Fibroblast of lung (primary cell): Measurements from ENCODE around the gene MSH3. TPM values are rescaled to one million over a fixed set of nuclear protein-coding genes. Genes with fewer than 3 reads are reported as not detected.
A peak's percentile ranks its signal among the peaks of the same experiment; 100 is the strongest.
"Not testable (repeated sequence)": the region's sequence is repeated elsewhere in the genome, so short reads cannot be mapped to it uniquely, and the experiment has no call there.

Experiments
- DNase-seq, 2 donors: peaks; one replicate each; pipeline versions ENCODE4 v3.0.0 to v3.0.0-alpha.2; 2010; ENCODE audit warnings: low read depth in 2 of 2
- H2AFZ ChIP-seq: 2 replicates; pipeline ENCODE4 v1.5.1; 2012; ENCODE audit warnings: low read length, control low read depth, inconsistent platforms
- H3K27ac ChIP-seq: 2 replicates; pipeline ENCODE4 v1.5.1; 2011; ENCODE audit warnings: low read length, control low read depth; ENCODE audit not compliant: insufficient read depth
- H3K27me3 ChIP-seq: 2 replicates; pipeline ENCODE4 v1.5.1; 2011; ENCODE audit warnings: mild to moderate bottlenecking, low read length; ENCODE audit not compliant: control insufficient read depth, insufficient read depth
- H3K36me3 ChIP-seq: 2 replicates; pipeline ENCODE4 v1.5.1; 2011; ENCODE audit warnings: low read length; ENCODE audit not compliant: control insufficient read depth, insufficient read depth
- H3K4me1 ChIP-seq: 2 replicates; pipeline ENCODE4 v1.5.1; 2011; ENCODE audit warnings: low read length; ENCODE audit not compliant: control insufficient read depth, insufficient read depth; ENCODE audit errors: extremely low read depth
- H3K4me2 ChIP-seq: 2 replicates; pipeline ENCODE4 v1.5.1; 2011; ENCODE audit warnings: low read length, control low read depth; ENCODE audit not compliant: insufficient read depth; ENCODE audit errors: extremely low read depth
- H3K4me3 ChIP-seq, 4 experiments: fragments of 200-600 bp in 1 of 4; sonication (generic) in 1 of 4; replicated peaks in 1 of 4; 2 replicates each; pipeline ENCODE4 v1.5.1; 2011 to 2016; ENCODE audit warnings: low read length in 4 of 4, low read depth in 3 of 4, mild to moderate bottlenecking in 3 of 4, control low read depth in 2 of 4, inconsistent platforms in 1 of 4, mixed read lengths in 1 of 4; ENCODE audit not compliant: insufficient read depth in 1 of 4; ENCODE audit errors: control extremely low read depth in 1 of 4
- H3K79me2 ChIP-seq: 2 replicates; pipeline ENCODE4 v1.5.1; 2012; ENCODE audit warnings: mild to moderate bottlenecking, low read length, inconsistent platforms; ENCODE audit not compliant: control insufficient read depth, insufficient read depth
- H3K9ac ChIP-seq: 2 replicates; pipeline ENCODE4 v1.5.1; 2011; ENCODE audit warnings: mild to moderate bottlenecking, low read length, control low read depth; ENCODE audit not compliant: insufficient read depth
- H3K9me3 ChIP-seq: 2 replicates; pipeline ENCODE4 v1.5.1; 2012; ENCODE audit warnings: low read depth, low read length; ENCODE audit not compliant: control insufficient read depth, insufficient read depth
- H4K20me1 ChIP-seq: 2 replicates; pipeline ENCODE4 v1.5.1; 2011; ENCODE audit warnings: low read length; ENCODE audit not compliant: control insufficient read depth, insufficient read depth; ENCODE audit errors: extremely low read depth
- CTCF ChIP-seq, 2 donors: IDR thresholded peaks in 1 of 2; conservative IDR thresholded peaks in 1 of 2; 1 replicate in 1 of 2; 2 replicates in 1 of 2; pipeline ENCODE4 v1.5.1; 2011 to 2012; ENCODE audit warnings: low read length in 2 of 2, control low read depth in 1 of 2, inconsistent platforms in 1 of 2, low read depth in 1 of 2, mild to moderate bottlenecking in 1 of 2
- EZH2 ChIP-seq: IDR thresholded peaks from 2 replicates; pipeline ENCODE4 v1.5.1; 2012; ENCODE audit warnings: low read length, control low read depth, mild to moderate bottlenecking; ENCODE audit errors: missing control alignments
- polyA plus RNA-seq, 2 donors: library from polyadenylated mRNA; depleted of rRNA in 1 of 2; stranded (reverse) in 1 of 2; unstranded in 1 of 2; fragments of >200 nt; gene quantifications; 2 replicates each; pipeline ENCODE4 v1.2.1, GENCODE V29; 2011 to 2012; ENCODE audit warnings: missing spikeins in 1 of 2
- total RNA-seq: library from RNA; depleted of rRNA; stranded (reverse); fragments of >200 nt; gene quantifications from 2 replicates; pipeline ENCODE4 v1.2.1, GENCODE V29; 2014

MSH3 gene
- total and polyA plus RNA-seq, 2 donors (not counting 1 experiment from before 2014, with no cell fraction given) = 9.1 to 14.4 TPM

- Histone ChIP-seq H3K9me3 (no peaks in the 10 kb centered on the region), H3K36me3 (peaks cover 2% of the 10 kb centered on the region), H3K27ac (no peak overlapping the region), H2AFZ (no peak overlapping the region), H3K79me2 (no peaks in the 10 kb centered on the region), H3K4me3 (no peak overlapping the region), H3K4me2 (no peak overlapping the region), H3K27me3 (no peaks in the 10 kb centered on the region), H3K4me1 (no peaks in the 10 kb centered on the region), H3K9ac (no peak overlapping the region), H4K20me1 (no peaks in the 10 kb centered on the region)
- peak; percentile 17 to 79 for DNase-seq
- TF ChIP-seq CTCF (conservative IDR thresholded peaks at IDR 0.05 in 1 of 2, IDR thresholded peaks at IDR 0.05 in 1 of 2; ENCODE audit: low read depth in 1 of 2, low read length in 2 of 2) (no peak), EZH2 (no peak)
Observed at GRCh38 chr5:80781356-80781755, 126.9 kb downstream of the MSH3 start.

- DNase-seq = no peak
- Histone ChIP-seq H3K79me2 (no peaks in the 10 kb centered on the region), H3K4me3 (no peak overlapping the region), H4K20me1 (no peaks in the 10 kb centered on the region), H3K9me3 (no peaks in the 10 kb centered on the region), H3K27ac (no peak overlapping the region), H3K4me2 (no peak overlapping the region), H3K4me1 (no peaks in the 10 kb centered on the region), H3K27me3 (no peaks in the 10 kb centered on the region), H3K9ac (no peak overlapping the region), H2AFZ (no peak overlapping the region), H3K36me3 (peaks cover 2% of the 10 kb centered on the region)
- TF ChIP-seq CTCF (conservative IDR thresholded peaks at IDR 0.05 in 1 of 2, IDR thresholded peaks at IDR 0.05 in 1 of 2; ENCODE audit: low read depth in 1 of 2, low read length in 2 of 2) = no peak
- TF ChIP-seq EZH2 = no peak
Observed at GRCh38 chr5:80782626-80783025, 128.2 kb downstream of the MSH3 start.

- H3K27me3 ChIP-seq, H3K9ac ChIP-seq, H3K9me3 ChIP-seq, H2AFZ ChIP-seq, H3K4me2 ChIP-seq, H3K36me3 ChIP-seq, H3K4me1 ChIP-seq, H3K4me3 ChIP-seq, H3K27ac ChIP-seq, DNase-seq, H4K20me1 ChIP-seq, H3K79me2 ChIP-seq: not testable (repeated sequence)
Observed at GRCh38 chr5:80783751-80784150, 129.3 kb downstream of the MSH3 start.
